ENCODE results near the gene FBXO22. TPM values are rescaled to one million over a fixed set of nuclear protein-coding genes. Genes with fewer than 3 reads are reported as not detected.

Gene FBXO22
- total RNA-seq, 1 donor from 2014 or later: 43.6 TPM

DNA sequence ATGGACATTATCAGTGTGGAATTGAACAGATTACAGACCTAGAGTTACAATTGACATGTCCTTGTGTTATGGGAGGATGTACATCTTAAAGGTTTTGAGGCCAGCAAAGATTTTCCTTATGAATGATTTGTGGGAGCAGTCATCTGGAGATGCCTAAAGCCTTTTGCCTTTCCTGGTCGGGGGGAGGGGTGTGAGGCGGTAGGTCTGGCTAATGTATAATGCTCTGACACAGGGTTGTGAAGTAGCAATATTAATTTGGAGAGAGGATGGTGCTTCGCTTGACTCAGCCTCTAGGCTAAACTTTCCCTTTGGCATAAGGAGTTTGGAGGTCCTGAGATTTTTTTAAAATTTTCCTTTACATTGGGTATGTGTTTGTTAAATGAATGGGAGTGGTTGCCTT is 23.3 kb downstream of the FBXO22 start:
- Mint-ChIP-seq H3K9me3 (ENCODE audit: low read depth) (no peaks in the 10 kb centered on the region), H3K4me3 (ENCODE audit: low read depth) (no peak overlapping the region), H3K27ac (no peak overlapping the region), H3K36me3 (ENCODE audit: insufficient read depth) (peaks cover 12% of the 10 kb centered on the region), H3K4me1 (ENCODE audit: low read depth) (peaks cover 18% of the 10 kb centered on the region), H3K27me3 (no peaks in the 10 kb centered on the region)
- TF ChIP-seq, protein P1, sequence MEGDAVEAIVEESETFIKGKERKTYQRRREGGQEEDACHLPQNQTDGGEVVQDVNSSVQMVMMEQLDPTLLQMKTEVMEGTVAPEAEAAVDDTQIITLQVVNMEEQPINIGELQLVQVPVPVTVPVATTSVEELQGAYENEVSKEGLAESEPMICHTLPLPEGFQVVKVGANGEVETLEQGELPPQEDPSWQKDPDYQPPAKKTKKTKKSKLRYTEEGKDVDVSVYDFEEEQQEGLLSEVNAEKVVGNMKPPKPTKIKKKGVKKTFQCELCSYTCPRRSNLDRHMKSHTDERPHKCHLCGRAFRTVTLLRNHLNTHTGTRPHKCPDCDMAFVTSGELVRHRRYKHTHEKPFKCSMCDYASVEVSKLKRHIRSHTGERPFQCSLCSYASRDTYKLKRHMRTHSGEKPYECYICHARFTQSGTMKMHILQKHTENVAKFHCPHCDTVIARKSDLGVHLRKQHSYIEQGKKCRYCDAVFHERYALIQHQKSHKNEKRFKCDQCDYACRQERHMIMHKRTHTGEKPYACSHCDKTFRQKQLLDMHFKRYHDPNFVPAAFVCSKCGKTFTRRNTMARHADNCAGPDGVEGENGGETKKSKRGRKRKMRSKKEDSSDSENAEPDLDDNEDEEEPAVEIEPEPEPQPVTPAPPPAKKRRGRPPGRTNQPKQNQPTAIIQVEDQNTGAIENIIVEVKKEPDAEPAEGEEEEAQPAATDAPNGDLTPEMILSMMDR (IDR thresholded peaks at IDR 0.05; ENCODE audit: unreplicated experiment): no peak
- no peak for DNase-seq (ENCODE audit: low spot score, unreplicated experiment)

GRCh38 chr15:75927601-75928000 is 23.9 kb downstream of the FBXO22 start:
- H3K4me3 Mint-ChIP-seq (ENCODE audit: low read depth): no peak overlapping the region
- no peaks in the 10 kb centered on the region for H3K9me3 Mint-ChIP-seq (ENCODE audit: low read depth)
- no peak for DNase-seq (ENCODE audit: low spot score, unreplicated experiment)
- H3K4me1 Mint-ChIP-seq (ENCODE audit: low read depth): peaks cover 15% of the 10 kb centered on the region
- no peak overlapping the region for H3K27ac Mint-ChIP-seq
- TF ChIP-seq, protein P1 (IDR thresholded peaks at IDR 0.05; ENCODE audit: unreplicated experiment): no peak
- H3K36me3 Mint-ChIP-seq (ENCODE audit: insufficient read depth): peaks cover 13% of the 10 kb centered on the region
- no peaks in the 10 kb centered on the region for H3K27me3 Mint-ChIP-seq

GRCh38 chr15:75928680-75929608 is 25.3 kb downstream of the FBXO22 start:
- Mint-ChIP-seq H3K9me3 (ENCODE audit: low read depth) (no peaks in the 10 kb centered on the region), H3K27me3 (no peaks in the 10 kb centered on the region), H3K27ac (no peak overlapping the region), H3K4me3 (ENCODE audit: low read depth) (no peak overlapping the region), H3K36me3 (ENCODE audit: insufficient read depth) (peaks cover 15% of the 10 kb centered on the region), H3K4me1 (ENCODE audit: low read depth) (peaks cover 10% of the 10 kb centered on the region)
- TF ChIP-seq, protein P1 (IDR thresholded peaks at IDR 0.05; ENCODE audit: unreplicated experiment): peak; percentile 58
- DNase-seq (ENCODE audit: low spot score, unreplicated experiment): no peak

GRCh38 chr15:75929799-75930565 is 26.3 kb downstream of the FBXO22 start:
- no peak for DNase-seq (ENCODE audit: low spot score, unreplicated experiment)
- no peaks in the 10 kb centered on the region for H3K27me3 Mint-ChIP-seq
- peaks cover 16% of the 10 kb centered on the region for H3K36me3 Mint-ChIP-seq (ENCODE audit: insufficient read depth)

DNA sequence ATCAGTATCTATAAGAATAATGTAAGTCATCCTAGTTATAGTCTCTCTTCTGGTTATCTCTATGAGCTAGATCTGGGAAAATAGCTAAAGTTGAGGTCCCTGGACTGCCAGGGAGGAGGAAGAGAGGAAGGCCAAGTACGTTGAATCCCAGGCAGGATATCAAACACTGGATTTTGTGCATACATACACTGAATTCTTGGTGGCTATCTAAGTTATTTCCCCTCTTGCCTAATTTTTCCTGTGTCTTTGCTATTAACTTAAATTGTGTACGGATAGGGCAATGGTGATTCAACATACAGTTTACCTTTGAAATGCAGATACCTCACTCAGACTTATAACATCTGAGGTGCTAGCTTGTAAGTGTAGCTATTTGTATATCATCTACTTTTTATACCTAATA is 27.2 kb downstream of the FBXO22 start:
- H3K4me1 Mint-ChIP-seq (ENCODE audit: low read depth): peaks cover 3% of the 10 kb centered on the region
- TF ChIP-seq, protein P1 (IDR thresholded peaks at IDR 0.05; ENCODE audit: unreplicated experiment): no peak
- no peak for DNase-seq (ENCODE audit: low spot score, unreplicated experiment)
- H3K4me3 Mint-ChIP-seq (ENCODE audit: low read depth): no peak overlapping the region
- H3K27ac Mint-ChIP-seq: no peak overlapping the region
- peaks cover 18% of the 10 kb centered on the region for H3K36me3 Mint-ChIP-seq (ENCODE audit: insufficient read depth)
- H3K27me3 Mint-ChIP-seq: no peaks in the 10 kb centered on the region
- H3K9me3 Mint-ChIP-seq (ENCODE audit: low read depth): no peaks in the 10 kb centered on the region

More at GRCh38 chr15:75929799-75930565, 26.3 kb downstream of the FBXO22 start:
- TF ChIP-seq, protein P1 (IDR thresholded peaks at IDR 0.05; ENCODE audit: unreplicated experiment): no peak
- Mint-ChIP-seq H3K4me3 (ENCODE audit: low read depth) (no peak overlapping the region), H3K4me1 (ENCODE audit: low read depth) (peaks cover 6% of the 10 kb centered on the region), H3K9me3 (ENCODE audit: low read depth) (no peaks in the 10 kb centered on the region), H3K27ac (no peak overlapping the region)
